Measurements from ENCODE around the gene ZFP36L1.
A peak's percentile ranks its signal among the peaks of the same experiment; 100 is the strongest.

The ZFP36L1 gene

GRCh38 chr14:68795597-68796417 lies 2.9 kb upstream of the ZFP36L1 start:
- peak; percentile 51 for DNase-seq

DNA sequence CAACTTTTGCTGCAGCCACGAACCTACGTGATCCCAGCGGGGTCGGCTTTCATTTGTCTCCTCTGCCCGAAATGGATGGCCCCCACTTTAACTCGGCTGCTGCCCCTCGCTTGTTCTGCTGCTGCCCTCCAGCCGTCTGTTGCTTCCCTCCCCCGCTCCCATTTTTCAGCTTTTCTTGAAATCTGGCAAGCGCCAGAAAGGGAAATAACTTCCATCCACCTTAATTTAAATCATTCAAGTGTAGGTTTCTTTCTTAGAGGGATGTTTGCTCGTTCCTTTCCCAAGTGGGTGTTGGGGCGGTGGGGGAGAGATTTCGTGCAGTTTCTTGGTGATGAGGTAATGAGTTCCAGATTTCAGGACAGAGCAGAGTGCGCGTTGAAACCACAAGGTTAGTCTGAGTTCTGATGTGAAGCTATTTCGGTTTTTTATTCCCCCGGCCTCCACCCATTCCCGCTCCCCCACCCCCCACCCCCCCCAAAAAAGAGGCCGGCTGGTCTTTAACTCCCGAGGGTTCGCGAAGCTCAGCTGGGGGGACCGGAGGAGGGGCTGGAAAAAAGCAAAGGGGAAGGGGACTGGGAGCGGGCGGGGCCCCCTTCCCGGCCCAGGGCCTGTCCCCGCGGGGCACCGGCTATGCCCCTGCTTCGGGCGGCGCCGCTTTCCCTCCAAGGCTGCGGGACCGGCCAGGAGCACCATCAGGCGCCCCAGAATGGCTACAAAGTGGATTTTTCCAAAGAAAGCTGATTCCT lies 2.2 kb upstream of the ZFP36L1 start:
- DNase-seq, result no peak

DNA sequence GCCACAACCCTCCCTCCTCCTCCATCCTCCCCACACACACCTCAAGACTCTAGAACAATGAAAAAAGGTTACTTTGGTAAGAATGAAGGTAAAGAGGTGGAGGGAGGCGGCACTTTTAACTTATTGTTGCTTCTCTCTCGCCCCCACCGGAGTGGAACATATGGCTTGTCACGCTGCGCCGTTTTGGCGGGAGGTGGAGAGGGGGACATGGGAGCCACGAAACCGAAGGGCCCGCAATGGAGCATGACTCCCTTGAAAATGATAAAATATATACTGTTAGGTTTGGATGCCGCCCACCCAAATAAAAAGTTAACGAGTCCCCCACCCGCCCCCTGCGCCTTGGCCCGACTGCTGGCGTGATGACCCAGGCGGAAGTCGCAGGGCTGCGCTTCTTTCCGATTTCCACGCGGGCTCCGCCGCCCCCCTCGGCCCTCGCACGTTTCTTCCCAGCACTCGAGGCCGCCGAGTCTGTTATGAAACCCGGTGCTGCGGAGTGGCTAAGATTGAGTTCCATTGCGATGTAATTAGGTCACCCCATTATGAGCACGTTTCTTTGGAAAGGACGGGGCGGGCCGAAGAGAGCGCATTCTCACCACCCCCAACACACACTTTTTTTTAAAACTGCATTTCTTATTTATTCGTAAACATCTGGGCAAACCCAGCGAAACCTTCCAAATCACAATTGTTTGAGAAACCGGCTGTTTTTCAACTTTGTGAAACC lies 1.4 kb upstream of the ZFP36L1 start:
- DNase-seq, result no peak

- DNase-seq, result no peak
These were observed 865 bp upstream of the ZFP36L1 start for GRCh38 chr14:68793734-68794129.

- DNase-seq, result no peak
These were observed 239 bp downstream of the ZFP36L1 start for GRCh38 chr14:68792678-68792978.

GRCh38 chr14:68791902-68792677 lies 777 bp downstream of the ZFP36L1 start:
- no peak for DNase-seq

GRCh38 chr14:68791078-68791901 lies 1.6 kb downstream of the ZFP36L1 start:
- no peak for DNase-seq

- no peak for DNase-seq
These were observed 2.2 kb downstream of the ZFP36L1 start for GRCh38 chr14:68790644-68791077.

DNA sequence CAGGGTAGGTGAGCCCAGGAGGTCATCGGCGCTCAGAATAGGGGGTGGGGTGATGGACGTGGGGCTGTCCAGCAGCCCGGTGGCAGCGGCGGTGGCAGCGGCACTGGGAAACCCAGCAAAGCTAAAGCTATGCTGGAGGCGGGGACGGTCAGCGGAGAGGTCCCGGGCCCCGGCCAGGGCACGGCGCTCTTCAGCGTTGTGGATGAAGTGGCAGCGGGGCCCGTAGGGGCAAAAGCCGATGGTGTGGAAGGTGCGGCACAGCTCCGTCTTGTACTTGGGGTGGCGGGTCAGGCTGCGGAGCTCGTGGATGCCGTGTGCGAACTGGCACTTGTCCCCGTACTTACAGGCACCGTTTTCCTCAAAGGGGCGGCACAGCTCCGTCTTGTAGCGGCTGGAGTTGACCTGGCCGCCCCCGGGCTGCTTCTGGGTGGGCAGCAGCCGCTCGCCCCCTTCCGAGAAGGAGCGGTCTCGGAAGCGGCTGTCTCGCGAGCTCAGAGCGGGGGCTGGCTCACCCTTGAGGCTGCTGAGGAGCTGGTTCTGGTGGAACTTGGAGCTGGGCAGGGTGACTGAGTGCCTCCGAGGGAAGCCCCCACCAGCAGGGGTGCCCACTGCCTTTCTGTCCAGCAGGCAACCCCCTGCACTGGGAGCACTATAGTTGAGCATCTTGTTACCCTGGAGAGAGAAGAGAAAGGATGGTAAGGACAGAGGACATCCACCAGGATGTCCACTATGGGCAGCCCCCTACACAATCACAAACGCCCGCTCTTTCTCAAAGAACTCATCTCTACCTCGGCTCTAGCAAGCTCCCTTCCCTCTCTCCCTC lies 2.8 kb downstream of the ZFP36L1 start:
- DNase-seq, result no peak

GRCh38 chr14:68788996-68789820 lies 3.7 kb downstream of the ZFP36L1 start:
- DNase-seq, result no peak

DNA sequence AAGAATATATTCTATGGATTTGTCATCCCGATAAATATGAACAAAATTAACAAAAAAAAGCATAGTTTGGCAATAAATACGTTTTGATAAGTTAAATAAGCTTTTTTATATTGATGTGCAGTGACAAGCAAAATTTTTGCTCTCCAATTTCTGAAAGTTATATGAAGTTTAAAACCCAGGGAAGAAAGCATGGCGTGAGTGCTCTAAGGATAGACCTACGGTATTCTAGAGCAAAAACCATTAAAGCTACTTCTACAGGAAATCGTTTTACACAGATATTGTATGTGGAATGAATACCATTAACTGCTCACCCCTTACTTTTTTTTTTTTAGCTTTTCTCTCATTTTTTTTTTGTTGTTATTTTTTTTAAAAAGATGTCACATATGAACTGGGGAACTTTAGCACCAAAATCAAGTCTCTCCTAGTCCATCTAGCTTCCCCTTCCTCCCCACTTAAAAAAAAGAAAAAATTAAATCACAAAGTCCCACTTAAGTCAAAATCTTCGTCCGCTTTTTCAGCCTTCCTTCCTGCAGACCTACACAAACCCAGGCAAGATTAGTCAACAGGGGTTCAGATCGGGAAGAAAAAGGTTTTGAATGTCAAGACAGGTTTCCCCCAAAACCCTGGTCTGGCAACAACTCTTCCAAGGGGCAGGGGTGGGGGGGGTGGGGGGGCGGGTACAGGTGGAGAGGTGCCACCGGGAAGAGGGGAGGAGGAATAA lies 4.4 kb downstream of the ZFP36L1 start:
- DNase-seq, result no peak

DNA sequence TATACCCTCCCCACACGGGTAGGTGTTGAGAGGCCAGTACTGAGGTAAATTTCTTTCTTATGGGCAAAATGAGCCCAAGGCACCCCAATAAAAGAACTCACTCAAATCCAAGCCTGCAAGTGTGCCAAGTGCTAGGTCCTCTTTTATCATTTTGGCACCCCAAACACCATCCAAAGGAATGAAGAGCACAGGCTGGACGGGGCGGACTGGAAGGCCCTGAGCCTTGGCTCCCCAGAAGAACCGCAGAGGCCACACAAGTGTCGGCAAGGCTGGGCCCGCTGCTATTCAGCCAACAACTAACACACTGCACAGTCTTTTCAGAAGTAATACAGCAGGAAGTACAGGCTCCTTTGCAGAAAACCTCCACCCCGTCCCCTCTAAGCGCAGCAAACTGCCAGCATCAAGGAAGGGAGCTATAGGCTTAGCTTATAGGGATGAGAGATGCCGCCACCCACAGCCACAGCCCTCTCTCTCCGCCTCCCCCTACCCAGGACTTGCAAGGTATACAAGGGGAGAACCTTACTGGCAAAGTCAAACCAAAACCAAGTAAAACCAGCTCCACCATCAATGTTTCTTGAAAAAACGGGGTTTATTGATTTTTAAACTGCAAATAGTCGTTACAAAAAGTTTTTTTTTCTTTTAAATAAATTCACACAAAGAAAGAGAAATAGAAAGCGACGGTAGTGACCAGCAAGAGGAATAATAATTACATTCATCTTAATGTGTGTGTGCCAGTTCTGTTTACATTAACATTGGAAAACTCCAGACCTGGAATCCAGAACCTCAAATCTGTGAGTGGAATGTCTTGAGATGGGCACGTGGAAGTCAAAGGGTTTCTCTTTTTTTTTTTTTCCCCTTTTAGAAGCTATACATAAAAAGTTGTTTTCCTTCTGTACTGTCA lies 5.5 kb downstream of the ZFP36L1 start:
- DNase-seq, result no peak

DNA sequence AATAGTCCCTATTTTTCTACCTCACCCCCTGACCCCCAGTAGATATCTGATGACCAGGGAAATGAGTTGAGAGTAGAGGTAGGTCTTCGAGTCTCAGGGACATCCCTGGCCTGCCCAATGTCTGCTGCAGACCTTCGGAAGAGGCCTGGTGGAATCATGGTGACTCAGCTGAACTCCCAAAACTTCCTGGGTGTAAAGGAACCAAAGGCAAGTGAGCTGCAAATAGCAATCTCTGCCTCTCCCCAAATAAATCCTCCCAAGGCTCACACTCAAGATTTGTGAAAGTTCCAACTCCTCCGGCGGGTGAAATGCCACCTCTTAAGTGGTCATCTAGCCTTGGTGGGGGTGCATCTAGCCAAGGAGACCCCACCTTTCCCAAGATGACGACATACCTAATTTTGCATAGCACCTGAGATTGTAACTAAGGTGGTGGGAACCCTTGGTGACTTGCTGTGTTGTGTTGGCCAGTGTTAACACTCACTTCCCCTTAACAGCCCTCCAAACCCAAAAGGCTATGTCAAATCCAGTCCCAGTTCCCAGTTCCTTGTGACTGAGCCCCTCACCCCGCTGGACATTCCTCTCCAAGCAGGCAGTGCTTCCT lies 6.3 kb downstream of the ZFP36L1 start:
- DNase-seq, result no peak

GRCh38 chr14:68785534-68786490 lies 7.1 kb downstream of the ZFP36L1 start:
- no peak for DNase-seq

GRCh38 chr14:68784978-68785533 lies 7.8 kb downstream of the ZFP36L1 start:
- DNase-seq, result no peak

- no peak for DNase-seq
These were observed 8.5 kb downstream of the ZFP36L1 start for GRCh38 chr14:68784226-68784910.

Measured in NCI-H1048 (cell line).